AG10803 (cell line): ENCODE results near the gene PCSK6.

Experiments used
- DNase-seq: peaks from one replicate; pipeline ENCODE4 v3.0.0; 2010; ENCODE audit warnings: low read depth
- H3K4me3 ChIP-seq: 2 replicates; pipeline ENCODE4 v1.5.1; 2011; ENCODE audit warnings: mild to moderate bottlenecking, low read length, control low read depth
- TF ChIP-seq, protein P1 (sequence below): conservative IDR thresholded peaks from 2 replicates; pipeline ENCODE4 v1.5.1; 2011; ENCODE audit warnings: mild to moderate bottlenecking, low read length, control low read depth, inconsistent platforms

PCSK6 gene

DNA sequence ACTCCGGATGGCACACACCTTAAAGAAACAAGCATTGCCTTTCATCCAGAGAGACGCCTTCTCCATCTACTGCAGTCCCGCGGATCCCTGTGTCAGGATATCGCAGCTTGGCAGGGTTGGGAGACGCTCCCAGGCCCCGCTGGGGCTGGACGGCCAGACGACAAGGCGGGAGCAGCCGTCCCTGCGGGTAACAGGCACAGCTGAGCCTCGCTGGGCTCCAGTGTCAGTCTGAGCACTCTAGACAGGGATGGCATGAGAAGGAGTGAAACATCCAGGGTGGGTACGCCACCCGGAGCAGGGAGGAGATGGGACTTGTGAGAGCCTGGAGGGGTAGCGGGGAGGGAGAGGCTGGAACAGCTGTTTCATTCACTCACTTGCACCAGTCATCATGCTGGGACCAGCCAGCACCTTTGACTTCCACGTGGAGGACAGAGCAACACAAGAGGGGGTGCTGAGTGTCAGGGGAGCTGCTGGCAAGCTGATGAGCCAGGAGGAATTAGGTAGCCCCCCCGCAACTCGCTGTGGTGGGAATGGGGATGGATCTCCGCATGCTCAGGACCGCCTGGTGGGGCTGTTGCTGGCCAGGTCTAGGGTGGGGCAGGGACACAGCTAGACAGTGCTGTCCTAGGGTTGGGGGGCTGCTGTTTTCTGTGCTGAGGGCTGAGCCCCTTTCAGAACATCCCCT is 162.9 kb downstream of the PCSK6 start:
- no peak for DNase-seq
- TF ChIP-seq, protein P1, sequence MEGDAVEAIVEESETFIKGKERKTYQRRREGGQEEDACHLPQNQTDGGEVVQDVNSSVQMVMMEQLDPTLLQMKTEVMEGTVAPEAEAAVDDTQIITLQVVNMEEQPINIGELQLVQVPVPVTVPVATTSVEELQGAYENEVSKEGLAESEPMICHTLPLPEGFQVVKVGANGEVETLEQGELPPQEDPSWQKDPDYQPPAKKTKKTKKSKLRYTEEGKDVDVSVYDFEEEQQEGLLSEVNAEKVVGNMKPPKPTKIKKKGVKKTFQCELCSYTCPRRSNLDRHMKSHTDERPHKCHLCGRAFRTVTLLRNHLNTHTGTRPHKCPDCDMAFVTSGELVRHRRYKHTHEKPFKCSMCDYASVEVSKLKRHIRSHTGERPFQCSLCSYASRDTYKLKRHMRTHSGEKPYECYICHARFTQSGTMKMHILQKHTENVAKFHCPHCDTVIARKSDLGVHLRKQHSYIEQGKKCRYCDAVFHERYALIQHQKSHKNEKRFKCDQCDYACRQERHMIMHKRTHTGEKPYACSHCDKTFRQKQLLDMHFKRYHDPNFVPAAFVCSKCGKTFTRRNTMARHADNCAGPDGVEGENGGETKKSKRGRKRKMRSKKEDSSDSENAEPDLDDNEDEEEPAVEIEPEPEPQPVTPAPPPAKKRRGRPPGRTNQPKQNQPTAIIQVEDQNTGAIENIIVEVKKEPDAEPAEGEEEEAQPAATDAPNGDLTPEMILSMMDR: no peak
- no peak overlapping the region for H3K4me3 ChIP-seq

DNA sequence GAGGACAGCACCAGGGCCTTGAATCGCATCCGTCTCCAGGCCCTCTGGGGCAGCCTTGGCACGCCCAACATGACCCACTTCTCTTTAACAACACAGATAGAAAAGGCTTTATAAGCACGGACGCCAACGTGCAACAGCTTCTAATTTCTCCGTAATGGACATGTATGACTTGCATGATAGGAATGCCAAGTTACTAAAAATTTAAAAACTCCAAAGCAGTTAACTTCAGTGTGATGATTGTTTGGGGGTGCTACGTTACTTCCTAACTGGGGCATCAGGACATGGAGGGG is 163.5 kb downstream of the PCSK6 start:
- H3K4me3 ChIP-seq: no peak overlapping the region
- TF ChIP-seq, protein P1: no peak
- no peak for DNase-seq

DNA sequence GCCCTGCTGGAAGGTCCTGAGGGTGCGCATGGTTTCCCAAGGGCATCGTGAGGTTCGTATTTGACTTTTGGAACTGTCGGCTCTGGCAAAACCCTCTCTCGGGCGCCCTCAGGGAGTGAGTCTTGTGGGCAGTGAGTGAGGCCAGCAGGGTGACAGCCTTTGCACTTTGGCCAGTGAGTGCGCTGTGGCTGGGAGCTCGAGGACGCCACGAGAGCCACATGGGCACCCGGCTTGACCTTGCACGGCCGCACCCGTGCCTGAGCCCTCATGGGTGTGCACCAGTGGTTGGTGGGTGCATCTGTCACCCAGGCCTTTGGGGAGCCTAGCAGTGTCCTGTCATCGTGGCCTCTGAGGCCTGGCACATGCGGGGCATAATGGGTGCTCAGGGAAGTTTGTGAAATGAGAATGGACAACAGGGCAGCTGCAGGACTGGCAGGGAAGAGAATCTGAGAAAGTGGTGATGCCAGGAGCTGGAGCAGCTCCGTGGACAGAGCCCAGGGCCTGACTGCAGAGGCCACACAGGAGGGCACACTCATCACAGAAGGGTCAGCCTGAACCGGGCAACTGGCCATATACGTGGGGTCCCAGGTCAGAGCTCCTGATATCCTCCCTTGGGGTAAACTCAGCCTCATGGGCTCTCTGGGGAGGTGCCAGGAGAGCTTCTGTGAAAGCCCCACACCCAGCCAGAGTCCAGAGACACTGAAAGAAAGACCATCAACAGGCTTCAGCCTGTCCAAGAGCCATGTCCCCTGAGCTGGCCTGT is 164.1 kb downstream of the PCSK6 start:
- TF ChIP-seq, protein P1: no peak
- no peak overlapping the region for H3K4me3 ChIP-seq
- DNase-seq: no peak

DNA sequence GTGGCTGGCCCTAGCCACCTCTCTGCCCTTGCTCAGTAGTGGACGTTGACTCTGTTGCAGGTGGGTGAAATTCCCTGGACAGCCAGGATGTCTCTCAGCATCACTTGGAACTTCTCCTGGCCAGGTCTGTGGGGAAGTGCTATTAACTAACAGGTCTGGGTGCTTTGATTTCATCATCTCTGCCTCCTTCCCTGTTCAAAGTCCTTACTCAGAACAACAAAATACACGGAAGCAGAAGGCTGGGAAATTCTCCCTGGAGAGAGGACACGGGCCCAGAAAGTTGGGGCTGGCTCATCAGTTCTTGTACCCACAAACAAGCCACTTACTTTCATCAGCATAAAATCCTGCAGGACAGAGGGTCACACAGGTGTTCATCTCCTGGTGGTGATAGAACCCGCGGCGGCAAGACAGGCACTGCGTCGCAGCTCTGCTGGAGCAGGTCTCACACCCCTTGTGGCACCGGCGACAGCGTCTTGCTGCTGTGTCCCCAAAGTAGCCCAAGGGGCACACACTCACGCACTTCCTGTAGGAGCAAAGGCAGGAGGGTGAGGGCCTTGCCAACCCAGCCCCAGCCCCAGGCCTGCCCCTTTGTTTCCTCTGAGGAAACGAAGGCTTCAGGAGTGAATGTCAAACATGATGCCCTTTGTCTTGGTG is 164.9 kb downstream of the PCSK6 start:
- no peak for DNase-seq
- no peak overlapping the region for H3K4me3 ChIP-seq
- TF ChIP-seq, protein P1: no peak

DNA sequence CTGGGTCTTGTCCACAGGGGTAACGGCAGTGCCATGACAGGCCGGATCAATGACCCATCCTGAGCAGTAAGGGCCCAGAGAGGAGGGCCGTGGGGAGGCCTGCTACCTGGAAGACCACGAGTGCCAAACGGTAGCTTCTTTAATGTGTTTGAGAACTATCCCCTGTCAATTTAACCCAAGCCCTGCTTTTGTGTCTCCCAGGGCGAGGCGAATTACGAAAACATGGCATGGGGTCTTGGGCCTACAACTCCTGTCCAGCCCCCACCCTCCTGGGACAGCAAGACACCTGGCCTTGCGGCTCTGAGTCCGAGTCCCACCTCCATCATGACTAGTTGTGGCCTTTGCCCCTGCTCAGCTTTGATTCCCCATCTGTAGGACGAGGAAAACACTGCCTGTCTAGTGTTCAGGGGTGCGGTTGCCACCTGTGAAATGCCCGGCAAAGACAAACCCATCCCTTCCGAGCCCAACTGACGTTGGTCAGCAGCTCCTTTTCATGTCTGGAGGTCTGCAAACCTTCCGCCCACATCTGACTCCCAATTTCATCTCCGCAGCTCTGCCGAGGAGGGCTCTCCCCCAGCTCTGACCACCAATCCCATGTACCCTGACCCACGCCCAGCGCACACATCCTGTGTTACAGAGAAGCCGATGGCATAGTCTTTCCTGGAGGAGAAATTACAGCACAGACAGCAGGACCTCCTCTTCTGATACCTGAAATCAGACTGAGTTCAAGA is 165.5 kb downstream of the PCSK6 start:
- DNase-seq: no peak
- no peak overlapping the region for H3K4me3 ChIP-seq
- TF ChIP-seq, protein P1: no peak

DNA sequence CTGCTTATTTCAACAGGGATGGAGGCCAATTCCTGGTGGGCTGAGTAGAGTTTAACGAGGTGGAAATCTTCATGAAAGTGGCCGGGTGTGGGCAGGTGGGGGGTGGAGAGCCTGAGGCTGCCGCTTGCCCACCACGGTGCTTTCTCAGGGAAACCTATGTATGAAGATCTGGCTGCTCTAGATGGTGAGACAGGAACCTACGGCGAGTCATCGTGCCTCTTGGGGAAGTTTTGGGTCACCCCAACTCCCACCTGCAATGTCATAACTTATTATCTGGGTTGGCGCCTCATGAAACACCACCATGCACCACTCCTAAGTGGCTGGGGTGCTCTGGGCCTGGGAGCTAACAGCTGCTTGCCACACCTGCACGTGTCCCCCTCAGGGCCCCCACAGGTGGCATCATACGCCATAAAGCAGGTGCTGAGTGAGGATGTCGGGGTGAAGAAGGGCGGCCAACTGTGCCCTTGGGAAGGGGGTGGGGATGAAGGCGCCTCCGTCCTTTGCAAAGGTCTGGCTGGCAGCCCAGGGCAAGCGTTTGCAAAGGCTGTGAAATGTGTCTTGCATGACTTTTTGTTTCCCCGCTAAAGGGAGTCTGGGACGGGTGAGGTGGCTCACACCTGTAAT is 166.5 kb downstream of the PCSK6 start:
- TF ChIP-seq, protein P1: no peak
- DNase-seq: no peak
- H3K4me3 ChIP-seq: no peak overlapping the region
